Large intestine (tissue), 3 donors: ENCODE data around the gene ADTRP. TPM values are rescaled to one million over a fixed set of nuclear protein-coding genes. Genes with fewer than 3 reads are reported as not detected.
A peak's percentile ranks its signal among the peaks of the same experiment; 100 is the strongest.

Experiments
- DNase-seq, 2 donors: peaks; one replicate each; pipeline versions ENCODE4 v3.0.0 to v3.0.0-alpha.2; 2013
- H3K27ac ChIP-seq: one replicate; pipeline ENCODE4 v1.5.1; 2013; ENCODE audit warnings: low read length
- H3K27me3 ChIP-seq: 2 replicates; pipeline ENCODE4 v1.6.1; 2013; ENCODE audit warnings: low read length; ENCODE audit not compliant: control insufficient read depth, insufficient read depth
- H3K36me3 ChIP-seq: 2 replicates; pipeline ENCODE4 v1.6.1; 2013; ENCODE audit warnings: low read length; ENCODE audit not compliant: control insufficient read depth, insufficient read depth
- H3K4me1 ChIP-seq: one replicate; pipeline ENCODE4 v1.6.1; 2013; ENCODE audit warnings: low read length; ENCODE audit not compliant: control insufficient read depth, insufficient read depth
- H3K4me3 ChIP-seq: one replicate; pipeline ENCODE4 v1.5.1; 2013; ENCODE audit warnings: low read length
- H3K9me3 ChIP-seq: one replicate; pipeline ENCODE4 v1.6.1; 2013; ENCODE audit warnings: mild to moderate bottlenecking, low read depth, low read length, moderate library complexity; ENCODE audit not compliant: control insufficient read depth
- WGBS: methylation state at CpG from one replicate; pipeline ENCODE4 v1.1.5; 2013; ENCODE audit warnings: low lambda C conversion rate; ENCODE audit not compliant: insufficient coverage; 5-methylcytosine and 5-hydroxymethylcytosine counted together
- polyA plus RNA-seq: library from polyadenylated mRNA; unstranded; fragments of 120-200 nt; gene quantifications from one replicate; pipeline ENCODE4 v1.2.1, GENCODE V29; 2013

The ADTRP gene
- polyA plus RNA-seq, 1 donor = 24.3 TPM

- no peaks in the 10 kb centered on the region for H3K36me3 ChIP-seq
- DNase-seq = no peak
- peak overlapping the region; percentile 80 for H3K27ac ChIP-seq
- WGBS = no CpG with 5 or more reads among the region's 4 CpGs
- no peaks in the 10 kb centered on the region for H3K9me3 ChIP-seq
- no peak overlapping the region for H3K4me3 ChIP-seq
- peaks cover 21% of the 10 kb centered on the region for H3K4me1 ChIP-seq
- no peaks in the 10 kb centered on the region for H3K27me3 ChIP-seq
Measured at GRCh38 chr6:11813606-11814005, 35.0 kb upstream of the ADTRP start.

DNA sequence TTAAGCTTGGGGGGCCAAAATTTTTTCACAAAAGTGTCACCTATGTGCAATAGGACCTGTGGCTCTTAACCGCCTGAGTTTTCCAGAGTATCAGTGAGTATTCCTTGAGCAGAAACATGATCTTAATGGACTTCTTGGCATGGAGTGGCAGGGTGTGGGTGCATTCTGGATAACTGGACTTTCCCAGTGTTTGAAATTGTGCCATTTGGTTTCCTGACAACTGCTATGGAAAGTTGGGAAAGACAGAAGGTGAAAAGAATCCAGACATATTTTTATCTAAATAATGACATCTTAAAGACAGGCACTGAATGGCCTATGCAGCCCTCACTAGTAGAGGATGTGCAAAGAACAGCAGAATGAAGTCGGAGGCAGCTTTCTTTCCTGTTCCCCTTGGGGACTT is 34.3 kb upstream of the ADTRP start:
- H3K27ac ChIP-seq = no peak overlapping the region
- H3K9me3 ChIP-seq = no peaks in the 10 kb centered on the region
- peaks cover 21% of the 10 kb centered on the region for H3K4me1 ChIP-seq
- no peaks in the 10 kb centered on the region for H3K36me3 ChIP-seq
- H3K4me3 ChIP-seq = no peak overlapping the region
- H3K27me3 ChIP-seq = no peaks in the 10 kb centered on the region
- WGBS = 100% methylated on average over 1 of the region's 2 CpGs
- no peak for DNase-seq

- no peak for DNase-seq
- no peaks in the 10 kb centered on the region for H3K36me3 ChIP-seq
- no peaks in the 10 kb centered on the region for H3K9me3 ChIP-seq
- no CpG with 5 or more reads among the region's 1 CpG for WGBS
- H3K27me3 ChIP-seq = no peaks in the 10 kb centered on the region
- peaks cover 21% of the 10 kb centered on the region for H3K4me1 ChIP-seq
- no peak overlapping the region for H3K27ac ChIP-seq
- H3K4me3 ChIP-seq = no peak overlapping the region
Measured at GRCh38 chr6:11812439-11812838, 33.8 kb upstream of the ADTRP start.

- no peaks in the 10 kb centered on the region for H3K36me3 ChIP-seq
- H3K4me1 ChIP-seq = peaks cover 21% of the 10 kb centered on the region
- H3K4me3 ChIP-seq = no peak overlapping the region
- no peaks in the 10 kb centered on the region for H3K27me3 ChIP-seq
- H3K9me3 ChIP-seq = no peaks in the 10 kb centered on the region
- no peak for DNase-seq
- WGBS = 20% methylated on average over 1 of the region's 3 CpGs
- no peak overlapping the region for H3K27ac ChIP-seq
Measured at GRCh38 chr6:11811644-11812264, 33.2 kb upstream of the ADTRP start.

- H3K27ac ChIP-seq = no peak overlapping the region
- H3K36me3 ChIP-seq = no peaks in the 10 kb centered on the region
- DNase-seq = no peak
- H3K9me3 ChIP-seq = no peaks in the 10 kb centered on the region
- whole genome bisulfite sequencing = 91% methylated on average over 2 of the region's 12 CpGs
- no peak overlapping the region for H3K4me3 ChIP-seq
- no peaks in the 10 kb centered on the region for H3K27me3 ChIP-seq
- peaks cover 21% of the 10 kb centered on the region for H3K4me1 ChIP-seq
Measured at GRCh38 chr6:11810854-11811643, 32.4 kb upstream of the ADTRP start.

DNA sequence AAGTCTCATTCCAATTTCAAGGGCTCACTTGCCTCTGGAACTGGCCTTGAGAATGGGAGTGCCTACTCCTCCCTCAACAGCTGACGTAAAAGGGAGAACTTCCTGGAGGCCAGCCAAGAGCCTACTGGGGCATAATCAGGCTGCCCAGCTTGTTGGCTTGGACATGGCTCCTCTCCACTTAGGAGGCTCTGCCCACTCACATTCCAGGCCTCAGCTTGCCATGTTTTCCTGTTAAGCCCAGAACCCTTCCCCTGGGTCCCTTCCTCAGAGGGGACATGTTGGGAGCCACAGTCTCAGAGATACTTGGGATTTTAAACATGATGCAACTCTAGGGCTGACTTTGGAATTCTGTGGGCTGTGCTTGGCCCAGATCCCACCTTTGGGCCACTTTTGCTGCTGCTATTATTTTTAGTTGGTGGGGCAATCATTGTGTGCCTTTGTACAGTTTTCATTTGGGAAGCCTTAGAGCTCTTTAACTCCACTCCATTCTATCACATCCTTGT is 31.5 kb upstream of the ADTRP start:
- WGBS = no CpG with 5 or more reads among the region's 1 CpG
- peak; percentile 60 to 85 for DNase-seq

DNA sequence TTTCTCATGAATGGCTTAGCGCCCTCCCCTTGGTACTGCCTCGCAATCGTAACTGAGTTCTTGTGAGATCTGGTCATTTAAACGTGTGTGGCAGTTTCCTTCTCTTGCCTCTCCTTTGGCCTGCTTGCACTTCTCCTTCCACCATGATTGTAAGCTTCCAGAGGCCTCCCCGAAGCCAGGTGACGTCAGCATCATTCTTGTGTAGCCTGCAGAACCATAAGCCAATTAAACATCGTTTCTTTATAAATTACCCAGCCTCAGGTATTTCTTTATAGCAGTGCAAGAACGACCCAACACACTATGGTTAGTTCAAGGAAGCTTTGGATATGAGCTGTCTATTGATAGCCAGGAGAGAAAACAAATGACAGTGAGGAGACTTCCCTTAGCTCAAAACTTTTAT is 29.5 kb upstream of the ADTRP start:
- Histone ChIP-seq H3K4me1 (peaks cover 21% of the 10 kb centered on the region), H3K27ac (no peak overlapping the region), H3K36me3 (no peaks in the 10 kb centered on the region), H3K9me3 (no peaks in the 10 kb centered on the region), H3K4me3 (no peak overlapping the region), H3K27me3 (no peaks in the 10 kb centered on the region)
- 100% methylated on average over 2 of the region's 8 CpGs for WGBS
- DNase-seq = no peak

More for the DNA sequence above, 31.5 kb upstream of the ADTRP start:
- H3K36me3 ChIP-seq = no peaks in the 10 kb centered on the region
- peaks cover 20% of the 10 kb centered on the region for H3K4me1 ChIP-seq
- no peaks in the 10 kb centered on the region for H3K9me3 ChIP-seq
- H3K4me3 ChIP-seq = no peak overlapping the region
- H3K27me3 ChIP-seq = no peaks in the 10 kb centered on the region
- peak overlapping the region; percentile 40 for H3K27ac ChIP-seq

DNA sequence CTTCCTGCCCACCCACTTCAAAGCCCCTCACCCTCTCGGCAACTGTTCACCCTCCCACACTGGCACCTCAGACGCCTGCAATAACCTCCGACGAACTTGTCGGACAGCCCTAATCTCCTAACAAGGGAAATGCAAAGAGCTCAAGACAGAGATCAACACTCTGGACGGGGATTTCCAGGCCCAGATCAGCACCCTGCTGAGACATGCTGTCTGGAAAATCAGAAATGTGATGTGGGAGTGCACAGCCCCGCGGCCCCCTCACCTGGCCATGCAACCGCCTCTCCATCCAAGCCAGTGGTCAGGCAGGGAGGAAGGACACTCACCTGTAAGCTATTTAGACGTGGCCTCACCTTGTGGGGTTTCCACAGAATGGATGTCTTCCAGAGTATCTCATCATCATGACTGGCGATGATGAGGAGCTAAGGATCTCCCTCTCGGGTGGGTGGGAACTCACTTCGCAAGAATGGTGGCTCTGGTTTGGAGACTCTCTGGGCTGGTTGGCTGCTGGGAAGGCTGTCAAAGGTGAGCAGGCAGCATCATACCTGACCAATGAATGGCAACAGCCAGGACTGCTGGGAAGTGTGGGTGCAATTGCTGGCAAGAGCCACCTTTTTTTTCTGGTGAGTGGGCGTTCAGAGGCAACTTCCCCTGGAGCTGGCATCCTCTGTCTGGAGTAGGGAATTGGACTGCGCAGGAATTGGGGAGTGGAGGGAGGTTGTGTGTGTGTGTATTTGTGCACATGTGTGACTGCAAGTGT is 28.1 kb upstream of the ADTRP start:
- Histone ChIP-seq H3K4me1 (peaks cover 27% of the 10 kb centered on the region), H3K36me3 (no peaks in the 10 kb centered on the region), H3K27ac (no peak overlapping the region), H3K9me3 (no peaks in the 10 kb centered on the region), H3K4me3 (no peak overlapping the region), H3K27me3 (no peaks in the 10 kb centered on the region)
- WGBS = no CpG with 5 or more reads among the region's 15 CpGs
- no peak for DNase-seq

DNA sequence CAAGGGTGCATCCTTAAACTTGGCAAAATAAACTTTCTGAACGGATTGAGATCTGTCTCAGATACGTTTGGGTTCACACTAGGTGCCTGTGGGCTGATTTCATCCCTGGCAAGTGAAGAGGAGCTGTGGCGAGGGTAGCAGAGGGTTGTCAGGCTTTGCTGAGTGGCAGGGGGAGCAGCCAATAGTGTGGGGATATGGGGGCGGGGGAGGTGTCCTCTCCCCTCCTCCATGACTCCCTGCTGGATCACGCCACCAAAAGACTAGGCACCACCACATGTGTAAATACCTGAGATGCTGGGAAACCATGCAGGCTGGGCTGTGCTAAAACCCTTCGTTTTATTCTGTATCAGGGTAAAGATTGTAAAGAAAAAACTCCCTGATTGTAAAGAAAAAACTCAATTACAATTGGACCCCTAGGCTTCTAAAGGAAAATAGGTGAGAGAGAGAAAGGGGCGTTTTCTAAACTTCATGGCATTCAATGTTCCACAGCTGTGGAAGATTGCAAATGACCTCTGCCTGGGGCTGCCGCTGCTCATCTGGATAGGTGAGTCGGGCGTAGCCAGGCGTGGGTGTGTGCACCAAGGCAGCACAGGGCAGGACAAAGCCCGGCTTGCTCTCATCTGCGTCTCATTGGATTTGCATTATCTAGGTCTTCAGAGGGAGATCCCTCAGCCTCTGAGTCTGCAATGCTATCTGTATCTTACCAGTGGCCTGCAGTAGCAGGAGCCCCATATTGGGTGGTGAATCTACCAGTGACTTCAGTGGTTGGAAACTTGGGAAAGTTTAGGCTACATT is 26.9 kb upstream of the ADTRP start:
- peak; percentile 54 to 69 for DNase-seq
- Histone ChIP-seq H3K27ac (no peak overlapping the region), H3K27me3 (no peaks in the 10 kb centered on the region), H3K4me3 (no peak overlapping the region), H3K9me3 (no peaks in the 10 kb centered on the region), H3K36me3 (no peaks in the 10 kb centered on the region), H3K4me1 (peaks cover 27% of the 10 kb centered on the region)
- 33% methylated on average over 1 of the region's 13 CpGs for WGBS

DNA sequence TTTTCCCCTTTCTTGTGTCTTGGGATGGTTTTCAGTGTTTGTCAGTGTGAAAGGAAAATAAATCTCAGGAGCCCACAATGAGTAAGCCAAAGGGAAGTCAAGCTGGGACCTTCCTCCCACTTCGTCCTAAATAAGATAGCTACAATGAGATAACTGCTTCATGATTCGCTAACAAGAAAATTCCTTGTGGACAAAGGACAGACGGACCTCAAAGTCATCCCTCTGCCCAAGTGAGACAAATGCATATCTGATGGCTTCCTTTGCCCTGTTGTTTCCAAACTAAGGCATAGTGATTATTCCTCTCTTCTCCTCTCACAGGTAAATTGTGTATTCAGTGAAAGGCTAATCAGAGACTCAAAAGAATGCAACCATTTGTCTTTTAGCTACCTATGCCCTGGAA is 26.1 kb upstream of the ADTRP start:
- Histone ChIP-seq H3K27me3 (no peaks in the 10 kb centered on the region), H3K36me3 (no peaks in the 10 kb centered on the region), H3K9me3 (no peaks in the 10 kb centered on the region), H3K4me3 (no peak overlapping the region), H3K27ac (no peak overlapping the region), H3K4me1 (peaks cover 22% of the 10 kb centered on the region)
- WGBS = no CpG with 5 or more reads among the region's 3 CpGs
- no peak for DNase-seq
